ENCODE results near the gene AKAP1.

AKAP1 gene, protein sequence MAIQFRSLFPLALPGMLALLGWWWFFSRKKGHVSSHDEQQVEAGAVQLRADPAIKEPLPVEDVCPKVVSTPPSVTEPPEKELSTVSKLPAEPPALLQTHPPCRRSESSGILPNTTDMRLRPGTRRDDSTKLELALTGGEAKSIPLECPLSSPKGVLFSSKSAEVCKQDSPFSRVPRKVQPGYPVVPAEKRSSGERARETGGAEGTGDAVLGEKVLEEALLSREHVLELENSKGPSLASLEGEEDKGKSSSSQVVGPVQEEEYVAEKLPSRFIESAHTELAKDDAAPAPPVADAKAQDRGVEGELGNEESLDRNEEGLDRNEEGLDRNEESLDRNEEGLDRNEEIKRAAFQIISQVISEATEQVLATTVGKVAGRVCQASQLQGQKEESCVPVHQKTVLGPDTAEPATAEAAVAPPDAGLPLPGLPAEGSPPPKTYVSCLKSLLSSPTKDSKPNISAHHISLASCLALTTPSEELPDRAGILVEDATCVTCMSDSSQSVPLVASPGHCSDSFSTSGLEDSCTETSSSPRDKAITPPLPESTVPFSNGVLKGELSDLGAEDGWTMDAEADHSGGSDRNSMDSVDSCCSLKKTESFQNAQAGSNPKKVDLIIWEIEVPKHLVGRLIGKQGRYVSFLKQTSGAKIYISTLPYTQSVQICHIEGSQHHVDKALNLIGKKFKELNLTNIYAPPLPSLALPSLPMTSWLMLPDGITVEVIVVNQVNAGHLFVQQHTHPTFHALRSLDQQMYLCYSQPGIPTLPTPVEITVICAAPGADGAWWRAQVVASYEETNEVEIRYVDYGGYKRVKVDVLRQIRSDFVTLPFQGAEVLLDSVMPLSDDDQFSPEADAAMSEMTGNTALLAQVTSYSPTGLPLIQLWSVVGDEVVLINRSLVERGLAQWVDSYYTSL
- total RNA-seq: 73.7 to 96.6 reads per million in 2 experiments

DNA sequence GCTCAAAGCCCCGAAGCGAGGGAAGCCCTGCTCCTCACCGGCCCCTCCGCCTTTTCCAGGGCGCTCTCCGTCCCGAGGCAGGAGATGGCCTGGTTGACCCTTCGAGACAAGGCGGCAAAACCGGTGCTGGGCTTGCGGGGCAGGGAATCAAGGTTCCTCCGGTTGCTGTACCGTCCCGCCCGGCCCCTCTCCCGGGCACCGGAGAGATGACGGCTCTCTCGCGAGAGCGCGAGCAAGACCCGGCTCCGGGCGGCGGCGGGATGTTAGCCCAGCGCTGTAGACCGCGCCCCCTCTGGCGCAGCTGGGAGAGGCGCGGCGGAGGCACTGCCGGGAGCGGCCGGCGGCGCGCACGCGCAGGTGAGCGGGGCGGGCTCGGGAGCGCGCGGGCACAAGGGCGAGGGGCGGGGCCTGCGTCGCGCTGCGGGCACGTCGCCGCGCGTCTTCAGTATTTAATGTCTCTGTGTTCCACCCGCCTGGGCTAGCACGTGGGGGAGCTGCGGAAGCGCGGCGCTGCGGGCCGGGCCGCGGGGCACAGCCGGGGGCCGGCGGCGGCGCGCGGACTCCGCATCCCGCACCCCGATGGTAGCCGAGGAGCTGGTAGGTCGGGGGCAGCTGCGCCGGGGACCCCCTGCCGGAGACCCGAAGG lies at the start of gene AKAP1:
Gene AKAP1 (plus strand): TSS at position 445 of the 646 bp plus-strand sequence. CDS start 20,219 bp downstream, outside the sequence.
- peak; percentile 95 for DNase-seq (ENCODE audit: low read depth)

DNA sequence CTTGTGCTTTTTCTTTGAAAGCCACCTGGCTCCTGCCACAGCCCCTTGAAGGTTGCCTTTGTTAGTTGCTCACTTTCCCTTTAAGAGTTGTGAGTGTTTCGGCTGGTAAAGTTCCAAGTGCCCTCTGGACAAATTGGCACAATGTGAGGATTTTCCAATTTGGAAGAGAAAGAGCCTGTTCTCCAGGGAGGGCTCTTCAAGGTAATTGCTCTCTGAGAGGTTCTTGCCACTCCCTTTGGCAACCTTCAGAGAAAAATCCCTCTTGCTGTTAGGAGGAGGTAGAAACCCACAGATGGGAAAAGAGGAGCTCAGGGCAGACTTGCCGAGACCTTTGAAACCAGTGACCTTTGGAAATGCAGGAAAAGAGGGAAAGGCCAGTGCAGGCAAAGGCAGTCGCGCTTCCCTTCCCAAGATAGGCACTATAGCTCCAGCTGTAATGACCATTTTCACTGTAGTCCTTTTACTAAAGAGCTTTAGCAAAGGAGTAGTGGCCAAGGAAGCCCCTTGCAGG lies 49.0 kb upstream of the AKAP1 start:
- no peak for DNase-seq (ENCODE audit: low read depth)

DNA sequence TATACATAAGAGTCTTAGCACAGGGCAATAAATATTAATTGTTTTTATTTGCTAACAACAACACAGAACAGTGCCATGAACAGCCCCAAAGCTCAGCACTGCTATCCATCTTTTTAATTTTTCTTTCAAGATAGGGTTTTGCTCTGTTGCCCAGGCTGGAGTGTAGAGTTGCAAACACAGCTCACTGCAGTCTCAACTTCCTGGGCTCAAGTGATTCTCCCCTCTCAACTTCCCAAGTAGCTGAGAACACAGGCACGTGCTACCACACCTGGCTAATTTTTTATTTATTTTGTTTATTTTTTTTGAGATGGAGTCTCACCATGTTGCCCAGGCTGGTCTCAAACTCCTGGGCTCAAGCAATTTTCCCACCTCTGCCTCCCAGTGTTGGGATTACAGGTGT lies 47.6 kb upstream of the AKAP1 start:
- DNase-seq (ENCODE audit: low read depth): no peak

DNA sequence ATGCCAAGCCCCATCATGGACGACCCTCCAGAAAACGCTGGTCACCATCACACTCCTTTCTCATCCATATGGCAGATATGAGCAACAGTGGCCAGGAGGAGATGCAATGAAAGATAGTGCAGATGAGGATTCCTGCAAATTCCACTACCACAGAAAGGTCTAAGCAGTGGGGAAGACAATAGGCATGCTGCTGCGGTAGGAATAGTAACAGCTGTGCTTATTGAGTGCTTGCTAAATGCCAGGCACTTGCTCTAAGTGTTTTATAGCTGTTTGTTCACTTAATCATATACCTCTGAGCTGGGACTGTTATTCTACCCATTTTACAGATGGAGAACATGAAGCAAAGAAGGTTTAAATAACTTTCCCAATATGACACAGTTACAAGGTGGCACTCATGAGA lies 46.6 kb upstream of the AKAP1 start:
- no peak for DNase-seq (ENCODE audit: low read depth)

DNA sequence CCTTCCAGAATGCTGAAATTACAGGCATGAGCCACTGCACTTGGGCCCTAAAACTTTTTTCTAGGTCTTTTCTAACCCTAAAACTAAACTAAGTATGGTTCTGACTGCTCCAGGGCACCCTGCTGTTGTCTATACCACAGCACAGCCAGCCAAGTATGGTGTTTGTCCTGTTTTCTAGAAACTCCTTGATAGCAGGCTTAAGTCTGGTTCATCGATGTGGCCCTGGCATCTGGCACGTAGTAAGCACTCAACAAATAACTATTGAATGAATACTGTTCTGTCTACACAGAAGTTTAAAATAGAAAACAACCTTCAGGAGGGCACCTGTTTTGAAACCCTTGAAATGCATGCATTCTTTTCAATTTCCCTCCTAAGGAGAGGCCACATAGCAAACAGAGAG lies 44.5 kb upstream of the AKAP1 start:
- no peak for DNase-seq (ENCODE audit: low read depth)

DNA sequence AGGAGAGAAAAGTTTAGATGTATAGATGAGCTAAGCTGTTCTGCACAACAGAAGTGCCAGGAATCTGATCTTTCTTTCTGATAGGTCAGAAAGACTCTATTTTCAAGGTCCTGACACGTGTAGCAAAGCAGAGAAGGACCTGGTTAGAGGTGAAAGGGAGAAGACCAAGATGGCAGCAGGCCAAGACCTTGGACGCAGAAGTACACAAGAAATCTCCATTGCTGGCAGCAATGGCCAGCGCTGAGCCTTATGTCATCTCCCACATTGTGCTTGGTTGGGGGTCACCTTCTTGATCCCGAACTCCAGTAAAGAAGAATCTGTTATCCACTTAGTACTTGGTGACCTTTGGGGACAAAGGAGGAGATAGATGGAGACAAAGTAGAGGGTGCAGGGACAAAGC lies 41.8 kb upstream of the AKAP1 start:
- DNase-seq (ENCODE audit: low read depth): no peak

DNA sequence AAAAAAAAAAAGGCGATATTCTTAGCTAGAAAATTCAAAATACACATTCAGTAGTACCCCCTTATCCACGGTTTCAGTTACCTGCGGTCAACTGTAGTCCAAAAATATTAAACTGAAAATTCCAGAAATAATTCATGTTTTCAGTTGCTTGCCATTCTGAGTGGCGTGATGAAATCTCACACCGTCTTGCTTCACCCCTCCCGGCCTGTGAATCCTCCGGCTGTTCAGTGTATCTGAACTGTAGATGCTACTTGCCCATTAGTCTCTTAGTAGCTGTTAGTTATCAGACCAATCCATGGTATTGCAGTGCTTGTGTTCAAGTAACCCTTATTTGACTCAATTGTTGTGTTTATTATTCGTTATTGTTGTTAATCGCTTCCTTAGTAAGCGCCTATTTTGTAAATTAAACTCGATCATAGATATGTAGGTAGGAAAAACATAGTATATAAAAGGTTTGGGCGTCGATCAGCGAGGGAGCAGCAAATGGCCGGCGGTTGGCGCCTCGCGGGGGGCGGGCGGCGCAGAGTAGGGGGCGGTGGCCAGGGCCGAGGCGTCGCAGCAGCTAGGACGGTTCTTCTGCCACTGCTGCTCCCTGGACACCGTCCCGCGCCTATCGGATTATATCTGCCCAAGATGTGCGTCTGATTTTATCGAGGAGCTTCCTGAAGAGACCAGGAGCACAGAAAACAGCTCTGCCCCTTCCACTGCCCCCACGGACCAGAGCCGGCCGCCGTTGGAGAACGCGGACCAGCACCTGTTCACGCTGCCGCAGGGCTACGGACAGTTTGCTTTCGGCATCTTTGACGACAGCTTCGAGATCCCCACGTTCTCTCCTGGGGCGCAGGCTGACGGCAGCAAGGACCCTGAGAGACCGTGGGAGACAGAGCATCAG lies 39.8 kb upstream of the AKAP1 start:
- no peak for DNase-seq (ENCODE audit: low read depth)

DNA sequence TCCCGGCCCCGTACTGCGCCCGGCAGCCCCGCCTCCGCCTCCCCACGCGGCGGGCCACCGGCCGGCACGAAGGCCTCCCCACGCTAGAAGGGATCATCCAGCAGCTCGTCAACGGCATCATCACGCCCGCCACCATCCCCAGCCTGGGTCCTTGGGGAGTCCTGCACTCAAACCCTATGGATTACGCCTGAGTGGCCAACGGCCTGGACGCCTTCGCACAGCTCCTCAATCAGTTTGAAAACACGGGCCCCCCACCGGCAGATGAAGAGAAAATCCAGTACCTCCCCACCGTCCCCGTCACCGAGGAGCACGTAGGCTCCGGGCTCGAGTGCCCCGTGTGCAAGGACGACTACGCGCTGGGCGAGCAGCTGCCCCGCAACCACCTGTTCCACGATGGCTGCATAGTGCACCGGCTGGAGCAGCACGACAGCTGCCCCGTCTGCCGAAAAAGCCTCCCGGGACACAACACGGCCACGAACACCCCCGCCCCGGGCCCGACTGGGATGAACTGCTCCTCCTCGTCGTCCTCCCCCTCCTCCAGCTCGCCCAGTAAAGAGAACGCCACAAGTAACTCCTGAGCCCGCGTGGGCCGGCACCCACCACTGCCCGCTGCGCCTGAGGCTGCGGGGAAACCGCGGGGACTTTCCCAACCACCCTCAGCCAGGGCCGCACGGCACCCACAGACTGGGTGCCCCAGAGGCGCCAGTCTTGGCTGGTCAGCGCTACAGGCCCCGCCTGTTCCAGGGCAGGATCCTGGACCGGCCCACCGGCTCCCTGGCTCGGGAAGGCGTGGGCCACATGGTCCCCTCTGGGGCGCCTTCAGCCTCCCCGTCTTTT lies 39.0 kb upstream of the AKAP1 start:
- no peak for DNase-seq (ENCODE audit: low read depth)

DNA sequence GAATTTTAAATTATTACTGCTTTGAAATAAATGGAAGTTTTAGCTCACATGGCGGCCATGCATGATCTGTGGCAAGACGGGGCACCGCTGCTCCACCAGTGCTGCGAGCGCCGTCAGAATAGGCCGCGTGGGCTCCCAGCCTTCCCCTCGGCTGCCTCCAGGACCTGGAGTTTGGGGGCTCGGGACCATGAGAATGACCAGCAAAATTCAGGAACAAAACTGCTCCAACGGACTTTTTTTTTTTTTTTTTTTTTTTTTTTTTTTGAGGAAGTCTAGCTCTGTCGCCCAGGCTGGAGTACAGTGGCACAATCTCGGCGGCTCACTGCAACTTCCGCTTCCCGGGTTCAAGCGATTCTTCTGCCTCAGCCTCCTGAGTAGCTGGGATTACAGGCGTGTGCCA lies 38.3 kb upstream of the AKAP1 start:
- DNase-seq (ENCODE audit: low read depth): no peak

DNA sequence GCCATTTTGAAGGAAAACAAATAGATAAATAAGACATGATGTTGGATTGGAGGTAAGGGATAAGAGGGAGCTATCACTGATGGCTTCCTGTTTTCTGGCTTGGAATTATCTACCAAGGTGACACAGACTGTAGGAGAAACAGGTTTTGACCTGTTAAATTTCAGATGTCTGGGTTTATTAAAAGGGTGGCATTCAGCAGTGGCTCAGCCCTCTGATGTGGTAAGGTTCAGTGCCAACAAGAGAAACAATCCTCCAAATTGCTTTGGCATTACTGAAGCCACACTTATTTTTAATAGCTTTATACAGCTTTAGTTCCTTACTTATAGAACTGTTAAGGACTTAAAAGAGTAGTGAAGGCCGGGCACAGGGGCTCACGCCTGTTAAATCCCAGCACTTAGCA lies 37.0 kb upstream of the AKAP1 start:
- no peak for DNase-seq (ENCODE audit: low read depth)

DNA sequence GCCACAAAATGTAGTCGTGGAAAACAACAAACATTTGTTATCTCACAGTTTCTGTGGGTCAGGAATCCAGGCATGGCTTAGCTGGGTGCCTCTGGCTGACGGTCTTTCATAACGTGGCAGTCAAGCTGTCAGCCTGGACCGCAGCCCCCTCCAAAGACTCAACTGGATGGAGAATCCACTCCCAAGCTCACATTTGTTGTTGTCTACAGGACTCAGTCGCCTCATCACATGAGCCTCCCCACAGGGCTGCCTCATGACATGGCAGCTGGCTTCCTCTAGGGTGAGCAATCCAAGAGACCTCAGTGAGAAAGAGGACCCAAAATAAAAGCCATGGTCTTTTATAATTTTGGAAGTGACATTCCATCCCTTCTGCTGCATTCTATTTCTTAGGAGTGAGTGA lies 34.7 kb upstream of the AKAP1 start:
- no peak for DNase-seq (ENCODE audit: low read depth)

DNA sequence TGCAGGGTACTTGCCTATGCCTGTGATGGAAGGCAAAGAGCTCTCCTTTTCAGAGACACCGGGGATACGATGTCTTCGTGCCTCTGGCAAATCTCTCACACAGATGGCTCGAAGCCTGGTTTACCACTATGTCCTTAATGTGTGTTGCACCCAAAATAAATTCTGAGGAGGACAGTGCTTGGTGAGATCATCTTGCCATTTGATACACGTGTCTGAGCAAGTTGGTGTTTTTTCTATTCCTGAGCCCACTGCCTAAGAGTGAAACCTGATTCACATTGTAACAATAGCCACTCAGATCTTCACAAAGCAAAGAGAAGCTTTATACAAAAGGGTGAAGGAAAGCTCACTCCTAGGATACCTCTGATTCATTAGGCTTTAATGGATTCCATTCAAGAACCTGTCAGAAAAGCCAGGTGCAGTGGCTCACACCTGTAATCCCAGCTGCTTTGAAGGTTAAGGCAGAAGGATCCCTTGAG lies 33.1 kb upstream of the AKAP1 start:
- DNase-seq (ENCODE audit: low read depth): no peak

DNA sequence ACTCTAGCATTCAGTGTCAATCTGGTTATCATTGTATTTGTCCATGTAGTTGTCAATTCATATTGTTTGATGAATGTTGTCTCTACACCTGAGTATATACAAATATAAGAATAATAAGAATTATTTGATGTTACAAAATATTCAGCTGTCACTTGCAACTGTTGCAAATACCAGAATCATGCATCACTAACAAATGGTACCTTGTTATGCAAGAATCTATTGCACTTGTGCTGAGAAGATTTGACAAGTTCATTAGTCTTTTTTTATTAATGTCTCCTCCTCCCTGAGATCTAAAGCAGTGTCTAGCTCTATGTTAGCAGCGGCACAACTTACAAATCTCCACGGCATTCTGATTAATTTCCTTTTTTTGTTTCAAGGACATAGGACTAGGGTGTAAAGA lies 22.2 kb upstream of the AKAP1 start:
- no peak for DNase-seq (ENCODE audit: low read depth)

DNA sequence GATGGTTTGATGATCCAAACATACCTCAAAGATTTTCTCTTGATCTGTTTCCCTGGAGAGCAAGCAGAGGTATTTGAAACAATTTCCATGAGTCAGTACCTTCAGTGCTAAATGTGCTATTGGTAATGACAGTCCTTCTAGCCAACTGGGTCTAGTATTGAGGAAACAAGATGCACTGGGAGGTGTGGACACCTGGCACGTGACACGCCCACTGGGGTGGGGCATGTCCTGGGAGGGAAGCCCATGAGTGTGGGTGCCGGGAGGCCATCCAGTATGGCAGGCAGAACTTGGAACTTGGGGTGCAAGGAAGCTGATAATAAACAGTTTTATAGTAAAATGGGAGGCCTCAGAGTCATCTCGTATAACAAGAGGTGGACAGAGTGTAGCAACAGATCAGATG lies 17.9 kb upstream of the AKAP1 start:
- no peak for DNase-seq (ENCODE audit: low read depth)

DNA sequence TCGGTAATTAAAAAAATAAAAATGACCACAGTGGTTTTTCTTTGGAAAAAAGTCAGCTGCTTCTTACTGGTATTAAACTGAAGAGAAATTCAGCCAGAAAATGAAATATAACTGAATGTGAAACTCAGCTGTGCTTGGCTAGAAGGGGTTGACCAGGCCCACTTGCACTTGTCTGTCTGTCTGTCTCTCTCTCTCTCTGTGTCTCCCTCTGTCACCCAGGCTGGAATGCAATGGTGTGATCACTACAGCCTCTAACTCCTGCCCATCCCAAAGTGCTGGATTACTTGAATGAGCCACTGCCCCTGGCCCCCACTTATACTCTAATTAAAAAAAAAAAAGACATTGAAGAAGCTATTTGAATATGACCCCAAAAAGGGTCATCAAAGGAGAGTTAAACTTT lies 17.3 kb upstream of the AKAP1 start:
- no peak for DNase-seq (ENCODE audit: low read depth)

DNA sequence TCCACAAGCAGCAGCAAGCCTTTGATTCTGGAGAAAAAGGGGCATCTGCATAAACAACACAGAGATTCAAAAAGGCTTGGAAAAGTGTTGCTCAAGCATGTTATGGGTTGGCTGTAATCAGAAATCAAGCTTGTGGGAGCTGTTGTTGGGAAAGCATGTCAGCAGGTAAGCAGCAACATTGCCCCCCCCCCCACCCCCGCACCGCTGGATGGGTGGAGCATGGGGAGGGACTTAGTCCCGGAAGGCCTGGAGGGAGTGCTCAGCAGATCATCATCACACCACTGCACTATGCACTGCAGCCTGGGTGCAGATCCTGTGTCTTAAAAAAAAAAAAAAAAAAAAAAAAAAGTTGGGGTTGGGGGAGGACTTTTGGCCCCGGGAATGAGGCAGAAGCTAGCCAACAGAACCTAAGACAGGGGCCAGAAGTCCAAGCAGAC lies 16.8 kb upstream of the AKAP1 start:
- DNase-seq (ENCODE audit: low read depth): no peak

DNA sequence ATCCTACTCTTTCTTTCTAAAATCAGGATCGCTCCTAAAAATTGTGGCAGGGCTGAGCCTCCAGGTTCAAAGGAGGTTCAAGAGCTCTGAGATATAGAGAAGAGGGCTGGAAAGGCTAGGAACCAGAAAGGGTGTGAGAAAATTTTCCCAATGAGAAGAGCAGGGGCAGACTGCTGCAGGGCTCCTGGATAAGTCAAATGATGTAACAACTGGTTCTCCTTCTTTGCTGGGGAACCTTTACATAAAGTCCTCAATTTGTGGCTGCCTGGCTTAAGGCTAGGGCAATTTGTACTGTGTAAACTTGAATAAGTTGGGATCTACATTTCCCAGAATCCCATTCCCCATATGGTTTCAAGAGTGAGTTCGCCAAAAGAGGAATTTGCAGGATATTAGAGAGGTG lies 16.3 kb upstream of the AKAP1 start:
- no peak for DNase-seq (ENCODE audit: low read depth)

DNA sequence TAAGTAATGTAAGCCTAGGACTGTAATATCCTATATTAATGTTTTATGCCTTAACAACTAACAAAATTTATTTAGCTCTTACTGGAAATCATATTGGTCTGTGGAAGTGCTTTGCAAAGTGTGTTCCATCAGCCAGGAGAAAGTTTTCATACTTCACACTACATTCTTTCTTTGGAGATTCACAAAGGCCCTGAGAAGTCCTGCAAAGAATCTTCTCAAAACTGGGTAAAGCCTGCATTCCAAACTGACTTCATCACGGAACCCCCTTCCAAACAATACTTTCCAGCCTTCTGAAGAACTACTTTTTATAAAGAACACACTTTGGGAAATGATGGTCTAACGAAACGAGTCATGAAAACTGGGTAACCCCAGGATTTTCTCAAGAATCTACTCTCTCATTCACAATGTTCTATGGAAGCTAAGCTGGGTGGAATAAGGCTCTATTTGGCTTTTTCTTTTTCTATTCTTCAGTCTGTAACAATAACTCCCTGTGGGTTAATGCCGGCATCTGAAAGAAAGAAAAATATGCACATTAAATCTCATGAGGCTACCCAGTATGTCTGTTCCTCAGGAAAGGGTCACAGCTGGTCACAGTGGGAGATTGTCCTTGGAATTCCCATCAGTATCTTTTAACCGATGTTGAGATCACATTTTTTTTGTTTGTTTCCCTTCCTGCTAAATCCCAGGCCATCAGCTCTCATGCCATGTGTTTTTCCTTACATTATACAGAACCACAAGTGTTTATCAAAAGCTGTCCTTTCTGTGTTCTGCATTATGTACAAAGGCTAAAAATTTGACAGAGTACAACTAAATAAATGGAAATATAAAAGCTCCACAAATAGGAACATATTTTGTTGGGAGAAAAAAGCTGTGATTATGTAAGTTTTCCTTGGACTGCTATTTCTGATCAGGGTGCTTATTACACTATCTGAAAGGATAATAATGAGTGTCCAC lies 12.8 kb upstream of the AKAP1 start:
- DNase-seq (ENCODE audit: low read depth): no peak

DNA sequence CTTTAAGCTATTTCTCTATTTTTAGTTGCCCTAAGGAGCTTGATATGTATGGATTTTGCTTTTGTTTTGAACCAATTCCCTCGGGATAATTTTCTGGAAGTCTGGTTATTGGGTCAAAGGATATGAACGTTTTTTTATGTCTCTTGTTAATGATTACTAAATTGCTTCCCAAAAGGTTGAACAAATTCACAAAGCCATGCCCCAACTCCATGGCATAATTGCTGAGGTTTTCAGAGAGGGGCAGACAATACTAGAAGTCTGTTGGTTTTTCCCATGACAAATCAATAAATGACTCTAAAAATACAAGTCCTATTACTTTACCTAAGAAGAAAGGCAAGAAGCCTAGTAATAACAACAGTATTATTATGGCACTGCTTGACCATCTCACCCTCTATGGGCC lies 11.4 kb upstream of the AKAP1 start:
- DNase-seq (ENCODE audit: low read depth): no peak

Measured in T follicular helper cell (primary cell).